Muscle layer of colon (tissue), 2 donors: ENCODE data around the gene ZNF211.

Experiments
- H3K27ac ChIP-seq: one replicate; pipeline ENCODE4 v1.7.0; 2013; ENCODE audit warnings: low read depth, mild to moderate bottlenecking, low read length, moderate library complexity
- H3K27me3 ChIP-seq, 2 donors: one replicate each; pipeline ENCODE4 v1.7.0; 2013; ENCODE audit warnings: low read length in 2 of 2, mild to moderate bottlenecking in 2 of 2; ENCODE audit not compliant: insufficient read depth in 2 of 2, control insufficient read depth in 1 of 2
- H3K36me3 ChIP-seq: one replicate; pipeline ENCODE4 v1.7.0; 2013; ENCODE audit warnings: mild to moderate bottlenecking, low read length; ENCODE audit not compliant: insufficient read depth
- H3K4me1 ChIP-seq: one replicate; pipeline ENCODE4 v1.7.0; 2013; ENCODE audit warnings: mild to moderate bottlenecking, low read length; ENCODE audit not compliant: insufficient read depth
- H3K4me3 ChIP-seq, 2 donors: one replicate each; pipeline ENCODE4 v1.7.0; 2013; ENCODE audit warnings: low read length in 2 of 2, low read depth in 1 of 2, mild to moderate bottlenecking in 1 of 2, moderate library complexity in 1 of 2
- H3K9ac ChIP-seq: one replicate; pipeline ENCODE4 v1.7.0; 2013; ENCODE audit warnings: low read length
- H3K9me3 ChIP-seq: one replicate; pipeline ENCODE4 v1.7.0; 2013; ENCODE audit warnings: mild to moderate bottlenecking, low read length
- donor health status: abdominal sarcoma.
- donor health status: Adenocarcinoma of cecum.

Gene ZNF211

GRCh38 chr19:57623091-57623490, 9.9 kb upstream of the ZNF211 start:
- Histone ChIP-seq H3K9me3 (peaks cover 80% of the 10 kb centered on the region), H3K27ac (no peak overlapping the region), H3K36me3 (peaks cover 59% of the 10 kb centered on the region), H3K27me3 (no peaks in the 10 kb centered on the region), H3K4me3 (peak overlapping the region in 1 of 2 donors; percentile 44), H3K4me1 (no peaks in the 10 kb centered on the region), H3K9ac (no peak overlapping the region)

- peak overlapping the region; percentile 75 to 90 for H3K4me3 ChIP-seq
- H3K27me3 ChIP-seq = no peaks in the 10 kb centered on the region
- peaks cover 17% of the 10 kb centered on the region for H3K36me3 ChIP-seq
- H3K27ac ChIP-seq = no peak overlapping the region
- peaks cover 6% of the 10 kb centered on the region for H3K4me1 ChIP-seq
- H3K9me3 ChIP-seq = peaks cover 25% of the 10 kb centered on the region
- peak overlapping the region; percentile 65 for H3K9ac ChIP-seq
These were observed 814 bp downstream of the ZNF211 start for GRCh38 chr19:57633832-57634131.

- H3K9ac ChIP-seq = no peak overlapping the region
- peaks cover 6% of the 10 kb centered on the region for H3K4me1 ChIP-seq
- no peaks in the 10 kb centered on the region for H3K27me3 ChIP-seq
- no peak overlapping the region for H3K27ac ChIP-seq
- peak overlapping the region in 1 of 2 donors; percentile 9 for H3K4me3 ChIP-seq
- H3K36me3 ChIP-seq = peaks cover 47% of the 10 kb centered on the region
- peaks cover 50% of the 10 kb centered on the region for H3K9me3 ChIP-seq
These were observed 4.4 kb downstream of the ZNF211 start for GRCh38 chr19:57637379-57637778.

DNA sequence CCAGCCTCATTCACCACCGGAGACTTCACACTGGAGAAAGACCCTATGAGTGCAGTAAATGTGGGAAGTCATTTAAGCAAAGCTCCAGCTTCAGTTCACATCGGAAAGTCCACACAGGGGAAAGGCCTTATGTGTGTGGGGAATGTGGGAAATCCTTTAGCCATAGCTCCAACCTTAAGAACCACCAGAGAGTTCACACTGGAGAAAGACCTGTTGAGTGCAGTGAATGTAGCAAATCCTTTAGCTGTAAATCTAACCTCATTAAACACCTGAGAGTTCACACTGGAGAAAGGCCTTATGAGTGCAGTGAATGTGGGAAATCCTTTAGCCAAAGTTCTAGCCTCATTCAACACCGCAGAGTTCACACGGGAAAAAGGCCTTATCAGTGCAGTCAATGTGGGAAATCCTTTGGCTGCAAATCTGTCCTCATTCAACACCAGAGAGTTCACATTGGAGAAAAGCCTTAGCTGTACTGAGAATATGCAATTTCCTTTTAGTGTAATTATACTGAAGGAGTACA, 8.8 kb downstream of the ZNF211 start:
- Histone ChIP-seq H3K9ac (no peak overlapping the region), H3K27me3 (no peaks in the 10 kb centered on the region), H3K9me3 (peaks cover 51% of the 10 kb centered on the region), H3K27ac (no peak overlapping the region), H3K4me3 (peak overlapping the region in 1 of 2 donors; percentile 23), H3K36me3 (peaks cover 37% of the 10 kb centered on the region), H3K4me1 (no peaks in the 10 kb centered on the region)

- Histone ChIP-seq H3K9ac (no peak overlapping the region), H3K27ac (no peak overlapping the region), H3K4me3 (peak overlapping the region in 1 of 2 donors; percentile 1), H3K4me1 (no peaks in the 10 kb centered on the region), H3K9me3 (peaks cover 44% of the 10 kb centered on the region), H3K27me3 (no peaks in the 10 kb centered on the region), H3K36me3 (peaks cover 37% of the 10 kb centered on the region)
These were observed 9.6 kb downstream of the ZNF211 start for GRCh38 chr19:57642396-57643046.

DNA sequence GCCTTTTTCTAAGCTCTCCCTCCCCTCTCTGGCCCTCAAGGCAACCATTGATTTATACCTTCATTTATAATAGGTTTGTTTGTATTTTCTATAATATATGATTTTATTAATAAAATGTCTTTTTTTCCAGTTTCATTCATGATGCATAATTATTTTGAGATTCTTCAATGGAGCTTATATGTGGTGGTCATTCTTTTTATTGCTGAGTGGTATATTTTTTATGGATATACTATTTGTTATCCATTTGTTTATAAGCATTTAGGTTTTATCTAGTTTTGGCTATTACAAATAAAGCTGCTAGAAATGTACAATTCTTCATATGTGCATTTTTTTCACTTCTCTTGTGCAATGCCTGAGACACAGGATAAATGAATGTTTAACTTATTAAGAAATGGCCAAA, 10.8 kb downstream of the ZNF211 start:
- Histone ChIP-seq H3K4me3 (no peak overlapping the region), H3K27ac (no peak overlapping the region), H3K27me3 (no peaks in the 10 kb centered on the region), H3K9ac (no peak overlapping the region), H3K9me3 (peaks cover 41% of the 10 kb centered on the region), H3K4me1 (no peaks in the 10 kb centered on the region), H3K36me3 (peaks cover 37% of the 10 kb centered on the region)

DNA sequence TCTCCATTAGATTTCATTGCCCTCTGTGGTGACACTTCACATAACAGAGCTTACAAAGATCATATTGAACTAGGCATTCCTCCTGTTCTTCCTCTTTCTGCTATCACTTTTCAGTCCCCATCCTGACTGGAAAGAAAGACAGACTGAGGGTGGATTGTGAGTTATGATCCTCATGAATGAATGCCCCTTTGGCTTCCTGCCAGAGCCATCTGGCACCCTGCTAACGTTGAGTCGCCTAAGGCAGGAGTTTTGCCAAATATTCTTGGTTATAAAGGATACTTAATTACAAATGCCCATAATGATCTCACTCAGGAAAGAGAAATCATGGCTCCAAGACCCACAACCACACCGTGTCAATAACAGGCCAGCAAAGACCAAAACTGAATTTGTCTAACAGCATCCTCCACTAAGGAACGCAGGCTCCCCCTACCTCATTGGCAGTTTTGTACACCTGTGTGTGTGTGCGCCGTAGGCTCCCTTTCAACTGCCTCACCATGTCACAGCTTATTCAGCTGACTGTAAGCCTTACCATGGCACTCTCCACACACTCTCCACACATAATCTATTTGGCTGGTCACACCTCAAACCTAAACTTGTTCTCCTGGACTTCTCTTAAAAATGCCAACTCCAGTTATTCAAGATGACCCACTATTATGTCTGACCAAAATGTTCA, 15.5 kb downstream of the ZNF211 start:
- Histone ChIP-seq H3K9ac (no peak overlapping the region), H3K4me3 (no peak overlapping the region), H3K27me3 (no peaks in the 10 kb centered on the region), H3K36me3 (no peaks in the 10 kb centered on the region), H3K4me1 (no peaks in the 10 kb centered on the region), H3K27ac (no peak overlapping the region), H3K9me3 (peaks cover under 1% of the 10 kb centered on the region)

- H3K36me3 ChIP-seq = no peaks in the 10 kb centered on the region
- H3K9ac ChIP-seq = no peak overlapping the region
- no peak overlapping the region for H3K27ac ChIP-seq
- H3K9me3 ChIP-seq = no peaks in the 10 kb centered on the region
- no peak overlapping the region for H3K4me3 ChIP-seq
- H3K27me3 ChIP-seq = no peaks in the 10 kb centered on the region
- H3K4me1 ChIP-seq = no peaks in the 10 kb centered on the region
These were observed 18.7 kb downstream of the ZNF211 start for GRCh38 chr19:57651654-57651996.

- Histone ChIP-seq H3K9me3 (no peaks in the 10 kb centered on the region), H3K27ac (no peak overlapping the region), H3K4me1 (no peaks in the 10 kb centered on the region), H3K27me3 (no peaks in the 10 kb centered on the region), H3K9ac (no peak overlapping the region), H3K36me3 (no peaks in the 10 kb centered on the region), H3K4me3 (no peak overlapping the region)
These were observed 20.7 kb downstream of the ZNF211 start for GRCh38 chr19:57653689-57654088.

GRCh38 chr19:57655443-57655842, 22.5 kb downstream of the ZNF211 start:
- no peak overlapping the region for H3K27ac ChIP-seq
- no peaks in the 10 kb centered on the region for H3K9me3 ChIP-seq
- no peak overlapping the region for H3K4me3 ChIP-seq
- no peaks in the 10 kb centered on the region for H3K36me3 ChIP-seq
- H3K27me3 ChIP-seq = no peaks in the 10 kb centered on the region
- H3K9ac ChIP-seq = no peak overlapping the region
- no peaks in the 10 kb centered on the region for H3K4me1 ChIP-seq

DNA sequence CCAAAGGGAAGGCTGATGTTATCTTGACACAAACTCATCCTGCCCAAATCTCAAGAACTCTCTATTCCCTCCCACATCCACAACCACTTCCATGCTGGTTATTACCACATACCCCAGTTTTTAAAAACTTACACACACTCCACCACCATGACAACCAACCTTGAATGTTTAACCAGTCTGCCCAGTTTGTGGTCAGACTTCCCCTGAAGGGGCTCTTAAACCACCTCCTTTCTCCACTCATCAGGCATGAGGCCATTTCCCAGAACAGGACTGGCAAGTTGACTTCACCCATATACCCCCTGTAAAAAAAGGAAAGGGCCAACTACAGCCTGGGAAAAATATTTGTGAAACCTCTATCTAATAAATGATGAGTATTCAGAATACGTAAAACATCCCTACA, 23.4 kb downstream of the ZNF211 start:
- Histone ChIP-seq H3K4me3 (no peak overlapping the region), H3K9ac (no peak overlapping the region), H3K27me3 (no peaks in the 10 kb centered on the region), H3K27ac (no peak overlapping the region), H3K36me3 (no peaks in the 10 kb centered on the region), H3K9me3 (no peaks in the 10 kb centered on the region), H3K4me1 (no peaks in the 10 kb centered on the region)
